Measurements from ENCODE around the gene ARRDC2.

DNA sequence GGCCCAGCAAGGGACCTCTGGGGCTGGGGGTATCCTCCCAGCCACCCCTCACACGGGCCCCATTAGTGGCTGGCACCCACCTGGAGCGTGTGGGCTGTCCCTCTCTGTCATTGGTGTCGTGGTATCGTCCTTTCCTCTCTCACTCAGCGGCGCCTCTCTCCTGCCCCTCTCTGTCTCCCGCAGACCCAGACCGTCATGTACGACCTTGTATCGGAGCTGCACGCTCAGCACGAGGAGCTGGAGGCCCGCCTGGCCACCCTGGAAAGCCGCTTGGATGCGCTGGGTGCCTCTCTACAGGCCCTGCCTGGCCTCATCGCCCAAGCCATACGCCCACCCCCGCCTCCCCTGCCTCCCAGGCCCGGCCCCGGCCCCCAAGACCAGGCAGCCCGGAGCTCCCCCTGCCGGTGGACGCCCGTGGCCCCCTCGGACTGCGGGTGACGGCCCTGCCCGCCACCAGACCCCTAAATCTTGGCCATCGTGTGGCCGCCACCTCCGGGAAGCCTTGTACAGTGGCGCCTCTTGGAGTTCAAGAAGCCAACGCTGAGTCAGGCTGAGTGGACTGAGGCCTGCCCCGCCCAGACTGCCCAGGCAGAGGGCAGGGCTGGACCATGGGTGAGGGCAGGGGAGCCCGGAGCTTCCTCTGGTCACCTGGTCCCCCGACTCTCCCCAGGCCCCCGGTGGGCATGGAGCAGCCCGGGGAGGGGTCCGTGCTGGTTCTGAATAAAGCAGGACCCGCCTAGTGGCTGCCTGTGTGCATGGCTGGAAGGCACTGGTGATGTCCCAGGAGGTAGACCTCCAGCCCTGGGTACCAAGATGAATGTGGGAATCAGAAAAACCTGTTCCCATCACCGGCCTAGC, 9.8 kb upstream of the ARRDC2 start:
- TF ChIP-seq, protein P1, sequence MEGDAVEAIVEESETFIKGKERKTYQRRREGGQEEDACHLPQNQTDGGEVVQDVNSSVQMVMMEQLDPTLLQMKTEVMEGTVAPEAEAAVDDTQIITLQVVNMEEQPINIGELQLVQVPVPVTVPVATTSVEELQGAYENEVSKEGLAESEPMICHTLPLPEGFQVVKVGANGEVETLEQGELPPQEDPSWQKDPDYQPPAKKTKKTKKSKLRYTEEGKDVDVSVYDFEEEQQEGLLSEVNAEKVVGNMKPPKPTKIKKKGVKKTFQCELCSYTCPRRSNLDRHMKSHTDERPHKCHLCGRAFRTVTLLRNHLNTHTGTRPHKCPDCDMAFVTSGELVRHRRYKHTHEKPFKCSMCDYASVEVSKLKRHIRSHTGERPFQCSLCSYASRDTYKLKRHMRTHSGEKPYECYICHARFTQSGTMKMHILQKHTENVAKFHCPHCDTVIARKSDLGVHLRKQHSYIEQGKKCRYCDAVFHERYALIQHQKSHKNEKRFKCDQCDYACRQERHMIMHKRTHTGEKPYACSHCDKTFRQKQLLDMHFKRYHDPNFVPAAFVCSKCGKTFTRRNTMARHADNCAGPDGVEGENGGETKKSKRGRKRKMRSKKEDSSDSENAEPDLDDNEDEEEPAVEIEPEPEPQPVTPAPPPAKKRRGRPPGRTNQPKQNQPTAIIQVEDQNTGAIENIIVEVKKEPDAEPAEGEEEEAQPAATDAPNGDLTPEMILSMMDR (IDR thresholded peaks at IDR 0.05) = no peak
- no peak for TF ChIP-seq POLR2A (IDR thresholded peaks at IDR 0.05)

All from adrenal gland (tissue), 5 donors.